Liver (tissue), 9 donors: ENCODE results near the gene ADGRV1. TPM values are rescaled to one million over a fixed set of nuclear protein-coding genes. Genes with fewer than 3 reads are reported as not detected.

Source experiments
- DNase-seq: peaks from one replicate; pipeline ENCODE4 v3.0.0-alpha.2; 2017; ENCODE audit warnings: low spot score
- H3K27ac ChIP-seq, 2 donors: one replicate each; pipeline ENCODE4 v1.7.0; 2013; ENCODE audit warnings: inconsistent platforms in 2 of 2, low read length in 2 of 2, control low read depth in 1 of 2, low read depth in 1 of 2, mild to moderate bottlenecking in 1 of 2
- H3K27me3 ChIP-seq, 4 donors: one replicate each; pipeline versions ENCODE4 v1.6.1 to v1.7.0; 2013; ENCODE audit warnings: low read length in 3 of 4, inconsistent platforms in 1 of 4, mild to moderate bottlenecking in 1 of 4, moderate library complexity in 1 of 4; ENCODE audit not compliant: control insufficient read depth in 4 of 4, insufficient read depth in 4 of 4
- H3K36me3 ChIP-seq, 4 donors: one replicate each; pipeline versions ENCODE4 v1.6.1 to v1.7.0; 2013; ENCODE audit warnings: low read length in 3 of 4, mild to moderate bottlenecking in 3 of 4, low read depth in 1 of 4, moderate library complexity in 1 of 4; ENCODE audit not compliant: control insufficient read depth in 4 of 4, insufficient read depth in 3 of 4
- H3K4me1 ChIP-seq, 4 donors: one replicate each; pipeline versions ENCODE4 v1.6.1 to v1.7.0; 2013; ENCODE audit warnings: low read length in 3 of 4, mild to moderate bottlenecking in 3 of 4, moderate library complexity in 1 of 4; ENCODE audit not compliant: control insufficient read depth in 4 of 4, insufficient read depth in 4 of 4
- H3K4me3 ChIP-seq, 3 donors: one replicate each; pipeline versions ENCODE4 v1.6.1 to v1.7.0; 2013; ENCODE audit warnings: low read length in 3 of 3, control low read depth in 1 of 3, low read depth in 1 of 3, mild to moderate bottlenecking in 1 of 3
- H3K9ac ChIP-seq, 2 donors: one replicate each; pipeline ENCODE4 v1.7.0; 2013; ENCODE audit warnings: low read length in 2 of 2, mild to moderate bottlenecking in 2 of 2, moderate library complexity in 2 of 2, control low read depth in 1 of 2, low read depth in 1 of 2
- H3K9me3 ChIP-seq, 4 donors: one replicate each; pipeline versions ENCODE4 v1.6.1 to v1.7.0; 2013; ENCODE audit warnings: low read length in 3 of 4; ENCODE audit not compliant: control insufficient read depth in 4 of 4
- ATF3 ChIP-seq: IDR thresholded peaks from 2 replicates; pipeline ENCODE4 v1.6.1; 2016; ENCODE audit warnings: antibody characterized with exemption
- CTCF ChIP-seq: fragments of 150-350 bp; IDR thresholded peaks from 2 replicates; pipeline ENCODE4 v1.5.1; 2017; ENCODE audit warnings: improper control_type of control experiment, low read depth, low read length; ENCODE audit not compliant: missing input control
- EGR1 ChIP-seq, 2 donors: IDR thresholded peaks; 2 replicates each; pipeline ENCODE4 v1.6.1; 2016 to 2018; ENCODE audit warnings: antibody characterized with exemption in 2 of 2, low read depth in 2 of 2
- FOXA1 ChIP-seq: IDR thresholded peaks from 2 replicates; pipeline ENCODE4 v1.6.1; 2016; ENCODE audit warnings: antibody characterized with exemption
- FOXA2 ChIP-seq: IDR thresholded peaks from 2 replicates; pipeline ENCODE4 v1.6.1; 2016; ENCODE audit warnings: antibody characterized with exemption
- GABPA ChIP-seq, 2 donors: IDR thresholded peaks in 1 of 2; conservative IDR thresholded peaks in 1 of 2; 2 replicates each; pipeline ENCODE4 v1.6.1; 2016; ENCODE audit warnings: antibody characterized with exemption in 2 of 2, mild to moderate bottlenecking in 1 of 2, moderate library complexity in 1 of 2
- HNF4A ChIP-seq, 2 donors: conservative IDR thresholded peaks; 2 replicates each; pipeline ENCODE4 v1.6.1; 2016; ENCODE audit warnings: antibody characterized with exemption in 2 of 2, mild to moderate bottlenecking in 2 of 2
- HNF4G ChIP-seq: IDR thresholded peaks from 2 replicates; pipeline ENCODE4 v1.6.1; 2016; ENCODE audit warnings: antibody characterized with exemption
- JUND ChIP-seq, 2 donors: IDR thresholded peaks; 2 replicates each; pipeline ENCODE4 v1.6.1; 2016; ENCODE audit warnings: antibody characterized with exemption in 2 of 2
- MAX ChIP-seq: IDR thresholded peaks from 2 replicates; pipeline ENCODE4 v1.6.1; 2016; ENCODE audit warnings: antibody characterized with exemption
- NR2F2 ChIP-seq: IDR thresholded peaks from 2 replicates; pipeline ENCODE4 v1.6.1; 2016; ENCODE audit warnings: antibody characterized with exemption
- RAD21 ChIP-seq, 2 donors: IDR thresholded peaks; 2 replicates each; pipeline ENCODE4 v1.6.1; 2016; ENCODE audit warnings: antibody characterized with exemption in 2 of 2, mild to moderate bottlenecking in 2 of 2
- RXRA ChIP-seq, 2 donors: IDR thresholded peaks; 2 replicates each; pipeline ENCODE4 v1.6.1; 2017 to 2018; ENCODE audit warnings: antibody characterized with exemption in 2 of 2, mild to moderate bottlenecking in 1 of 2
- SP1 ChIP-seq: IDR thresholded peaks from 2 replicates; pipeline ENCODE4 v1.6.1; 2018; ENCODE audit warnings: antibody characterized with exemption, mild to moderate bottlenecking
- TAF1 ChIP-seq: conservative IDR thresholded peaks from 2 replicates; pipeline ENCODE4 v1.6.1; 2016; ENCODE audit warnings: antibody characterized with exemption, mild to moderate bottlenecking
- YY1 ChIP-seq: IDR thresholded peaks from 2 replicates; pipeline ENCODE4 v1.6.1; 2016; ENCODE audit warnings: antibody characterized with exemption, mild to moderate bottlenecking
- ZBTB33 ChIP-seq: IDR thresholded peaks from 2 replicates; pipeline ENCODE4 v1.6.1; 2016; ENCODE audit warnings: antibody characterized with exemption
- polyA plus RNA-seq, 2 donors: library from polyadenylated mRNA; stranded (reverse) in 1 of 2; unstranded in 1 of 2; fragments of 200-250 nt in 1 of 2; fragments of >200 nt in 1 of 2; fragmentation: Nextera tagmentation in 1 of 2; extraction: Ambion mirVana in 1 of 2; gene quantifications; one replicate each; pipeline versions ENCODE4 v1.2.1 to v1.2.3, GENCODE V29; 2013 to 2015
- total RNA-seq, 2 donors: library from RNA; depleted of rRNA; stranded (reverse); fragments of >200 nt; gene quantifications; one replicate each; pipeline ENCODE4 v1.2.3, GENCODE V29; 2014
- TF ChIP-seq, protein P1 (sequence below): IDR thresholded peaks from 2 replicates; pipeline ENCODE4 v1.6.1; 2016; ENCODE audit warnings: antibody characterized with exemption, mild to moderate bottlenecking
- donor health status: healthy.
- donor health status: healthy.
- donor health status: healthy.
- donor health status: healthy.
- donor health status: healthy.

ADGRV1 gene
- total and polyA plus RNA-seq, 4 donors = 5.1 to 15.5 (median 9.6) TPM

- no peak overlapping the region for H3K9ac ChIP-seq
Measured at GRCh38 chr5:90901261-90901660, 342.7 kb downstream of the ADGRV1 start.

More at GRCh38 chr5:90901261-90901660, 342.7 kb downstream of the ADGRV1 start:
- DNase-seq = no peak
- H3K36me3 ChIP-seq = no peaks in the 10 kb centered on the region
- H3K27me3 ChIP-seq = no peaks in the 10 kb centered on the region
- H3K4me3 ChIP-seq = no peak overlapping the region
- TF ChIP-seq YY1 (peak; percentile 82), RAD21 (IDR thresholded peaks at IDR 0.05) (peak; percentile 35 to 55), RXRA (IDR thresholded peaks at IDR 0.05) (peak; percentile 98 to 99), SP1 (peak; percentile 94), FOXA2 (peak; percentile 24), ATF3 (peak; percentile 55), ZBTB33 (peak; percentile 75), JUND (IDR thresholded peaks at IDR 0.05) (peak in 1 of 2 donors; percentile 70), CTCF (no peak), EGR1 (IDR thresholded peaks at IDR 0.05; ENCODE audit: low read depth in 2 of 2) (no peak), HNF4A (conservative IDR thresholded peaks at IDR 0.05) (peak; percentile 98 to 99), GABPA (IDR thresholded peaks at IDR 0.05 in 1 of 2, conservative IDR thresholded peaks at IDR 0.05 in 1 of 2) (peak in 1 of 2 donors; percentile 26), TAF1 (no peak), NR2F2 (peak; percentile 38), MAX (peak; percentile 62), HNF4G (peak; percentile 96), FOXA1 (peak; percentile 44)
- TF ChIP-seq, protein P1, sequence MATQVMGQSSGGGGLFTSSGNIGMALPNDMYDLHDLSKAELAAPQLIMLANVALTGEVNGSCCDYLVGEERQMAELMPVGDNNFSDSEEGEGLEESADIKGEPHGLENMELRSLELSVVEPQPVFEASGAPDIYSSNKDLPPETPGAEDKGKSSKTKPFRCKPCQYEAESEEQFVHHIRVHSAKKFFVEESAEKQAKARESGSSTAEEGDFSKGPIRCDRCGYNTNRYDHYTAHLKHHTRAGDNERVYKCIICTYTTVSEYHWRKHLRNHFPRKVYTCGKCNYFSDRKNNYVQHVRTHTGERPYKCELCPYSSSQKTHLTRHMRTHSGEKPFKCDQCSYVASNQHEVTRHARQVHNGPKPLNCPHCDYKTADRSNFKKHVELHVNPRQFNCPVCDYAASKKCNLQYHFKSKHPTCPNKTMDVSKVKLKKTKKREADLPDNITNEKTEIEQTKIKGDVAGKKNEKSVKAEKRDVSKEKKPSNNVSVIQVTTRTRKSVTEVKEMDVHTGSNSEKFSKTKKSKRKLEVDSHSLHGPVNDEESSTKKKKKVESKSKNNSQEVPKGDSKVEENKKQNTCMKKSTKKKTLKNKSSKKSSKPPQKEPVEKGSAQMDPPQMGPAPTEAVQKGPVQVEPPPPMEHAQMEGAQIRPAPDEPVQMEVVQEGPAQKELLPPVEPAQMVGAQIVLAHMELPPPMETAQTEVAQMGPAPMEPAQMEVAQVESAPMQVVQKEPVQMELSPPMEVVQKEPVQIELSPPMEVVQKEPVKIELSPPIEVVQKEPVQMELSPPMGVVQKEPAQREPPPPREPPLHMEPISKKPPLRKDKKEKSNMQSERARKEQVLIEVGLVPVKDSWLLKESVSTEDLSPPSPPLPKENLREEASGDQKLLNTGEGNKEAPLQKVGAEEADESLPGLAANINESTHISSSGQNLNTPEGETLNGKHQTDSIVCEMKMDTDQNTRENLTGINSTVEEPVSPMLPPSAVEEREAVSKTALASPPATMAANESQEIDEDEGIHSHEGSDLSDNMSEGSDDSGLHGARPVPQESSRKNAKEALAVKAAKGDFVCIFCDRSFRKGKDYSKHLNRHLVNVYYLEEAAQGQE = peak; percentile 49
- H3K4me1 ChIP-seq = peaks cover 8 to 49% (median 37%) of the 10 kb centered on the region in 4 donors
- H3K27ac ChIP-seq = peak overlapping the region; percentile 92 to 95
- H3K9me3 ChIP-seq = no peaks in the 10 kb centered on the region
